Lower lobe of right lung (tissue), 2 donors: ENCODE results near the gene PCDH12. TPM values are rescaled to one million over a fixed set of nuclear protein-coding genes. Genes with fewer than 3 reads are reported as not detected.

Experiments used
- ATAC-seq, 2 donors: fragments of 200-7000 bp; cut with Tn5 transposase; one replicate each; pipeline ENCODE4 v1.9.1; 2020 to 2022; ENCODE audit warnings: mild to moderate bottlenecking in 2 of 2, moderate library complexity in 2 of 2
- DNase-seq: peaks from one replicate; pipeline ENCODE4 v3.0.0-alpha.2; 2020
- H3K27ac ChIP-seq: fragments of 200-600 bp; one replicate; pipeline ENCODE4 v1.8.0; 2022
- H3K27me3 ChIP-seq: fragments of 200-600 bp; one replicate; pipeline ENCODE4 v1.8.0; 2022; ENCODE audit warnings: low read depth
- H3K36me3 ChIP-seq: fragments of 200-600 bp; one replicate; pipeline ENCODE4 v1.8.0; 2022; ENCODE audit warnings: mild to moderate bottlenecking
- H3K4me1 ChIP-seq: fragments of 200-600 bp; one replicate; pipeline ENCODE4 v1.8.0; 2022
- H3K4me3 ChIP-seq: fragments of 200-600 bp; one replicate; pipeline ENCODE4 v1.8.0; 2022; ENCODE audit warnings: mild to moderate bottlenecking
- H3K9me3 ChIP-seq: fragments of 200-600 bp; one replicate; pipeline ENCODE4 v1.8.0; 2022
- intact Hi-C: fragments of 100-400 bp; cut with DNase I; formaldehyde crosslinking; loops from one replicate; pipeline ENCODE4 v1.11.0; 2022
- total RNA-seq: library from RNA; stranded (reverse); fragmentation: NEBNext Ultra II Directional; extraction: Animal tissue kit (Norgen Biotek cat#: 25700); gene quantifications from one replicate; pipeline ENCODE4 v1.2.1, GENCODE V29; 2021
- TF ChIP-seq, protein P1 (sequence below): fragments of 200-600 bp; IDR thresholded peaks from one replicate; pipeline ENCODE4 v1.8.0; 2022; ENCODE audit warnings: antibody characterized with exemption, mild to moderate bottlenecking
- donor health status: DM: no; HTN: yes; CAD: no; lungs with severe emphysema.

PCDH12 gene
- total RNA-seq, 1 donor from 2014 or later: 14.9 TPM

DNA sequence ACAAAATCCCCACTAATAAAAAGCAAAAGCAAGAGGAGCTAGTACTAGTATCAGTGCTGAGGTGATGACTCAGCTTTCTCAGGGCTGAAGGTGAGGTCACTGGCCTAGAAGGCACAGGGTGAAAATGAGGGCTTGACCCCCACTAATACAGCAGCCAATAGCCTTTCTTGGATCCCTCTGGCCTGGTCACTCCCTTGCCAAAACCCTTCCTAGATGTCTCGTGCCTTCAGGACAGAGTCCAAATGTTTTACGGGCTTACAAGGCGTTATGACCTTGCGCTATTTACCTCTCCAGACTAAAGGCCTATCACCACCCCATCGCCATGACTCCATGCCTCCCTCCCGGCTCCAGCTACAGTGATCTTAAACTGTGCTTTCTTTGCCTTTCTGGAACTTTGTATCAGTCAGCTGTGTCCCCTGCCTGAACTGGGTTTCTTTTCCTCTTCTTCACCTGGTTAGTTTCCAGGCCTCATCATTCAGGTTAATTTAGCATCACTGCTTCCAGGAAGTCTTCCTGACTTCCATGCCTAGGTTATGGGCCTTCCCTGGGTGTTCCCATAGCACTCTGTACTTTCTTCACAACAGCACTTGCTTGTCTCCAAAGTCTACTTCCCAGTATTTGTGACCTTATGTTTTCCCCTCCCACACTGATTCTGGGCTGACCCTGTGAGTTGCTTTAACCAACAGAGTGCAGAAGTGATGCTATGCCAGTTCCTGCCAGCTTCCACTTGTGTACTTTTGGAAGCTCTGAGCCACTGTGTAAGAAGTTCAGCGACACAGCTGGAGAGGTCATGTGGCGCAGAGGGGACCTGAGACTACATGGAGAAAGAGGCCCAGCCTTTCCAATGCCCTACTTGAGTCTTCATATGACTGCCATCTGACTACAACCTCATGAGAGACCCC, 38.5 kb downstream of the PCDH12 start:
- Histone ChIP-seq H3K27me3 (no peaks in the 10 kb centered on the region), H3K9me3 (no peaks in the 10 kb centered on the region), H3K27ac (no peak overlapping the region), H3K36me3 (no peaks in the 10 kb centered on the region), H3K4me1 (peaks cover 11% of the 10 kb centered on the region), H3K4me3 (no peak overlapping the region)
- TF ChIP-seq, protein P1, sequence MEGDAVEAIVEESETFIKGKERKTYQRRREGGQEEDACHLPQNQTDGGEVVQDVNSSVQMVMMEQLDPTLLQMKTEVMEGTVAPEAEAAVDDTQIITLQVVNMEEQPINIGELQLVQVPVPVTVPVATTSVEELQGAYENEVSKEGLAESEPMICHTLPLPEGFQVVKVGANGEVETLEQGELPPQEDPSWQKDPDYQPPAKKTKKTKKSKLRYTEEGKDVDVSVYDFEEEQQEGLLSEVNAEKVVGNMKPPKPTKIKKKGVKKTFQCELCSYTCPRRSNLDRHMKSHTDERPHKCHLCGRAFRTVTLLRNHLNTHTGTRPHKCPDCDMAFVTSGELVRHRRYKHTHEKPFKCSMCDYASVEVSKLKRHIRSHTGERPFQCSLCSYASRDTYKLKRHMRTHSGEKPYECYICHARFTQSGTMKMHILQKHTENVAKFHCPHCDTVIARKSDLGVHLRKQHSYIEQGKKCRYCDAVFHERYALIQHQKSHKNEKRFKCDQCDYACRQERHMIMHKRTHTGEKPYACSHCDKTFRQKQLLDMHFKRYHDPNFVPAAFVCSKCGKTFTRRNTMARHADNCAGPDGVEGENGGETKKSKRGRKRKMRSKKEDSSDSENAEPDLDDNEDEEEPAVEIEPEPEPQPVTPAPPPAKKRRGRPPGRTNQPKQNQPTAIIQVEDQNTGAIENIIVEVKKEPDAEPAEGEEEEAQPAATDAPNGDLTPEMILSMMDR: no peak
- intact Hi-C loops: no loop called here
- ATAC-seq: no peak
- DNase-seq: no peak

DNA sequence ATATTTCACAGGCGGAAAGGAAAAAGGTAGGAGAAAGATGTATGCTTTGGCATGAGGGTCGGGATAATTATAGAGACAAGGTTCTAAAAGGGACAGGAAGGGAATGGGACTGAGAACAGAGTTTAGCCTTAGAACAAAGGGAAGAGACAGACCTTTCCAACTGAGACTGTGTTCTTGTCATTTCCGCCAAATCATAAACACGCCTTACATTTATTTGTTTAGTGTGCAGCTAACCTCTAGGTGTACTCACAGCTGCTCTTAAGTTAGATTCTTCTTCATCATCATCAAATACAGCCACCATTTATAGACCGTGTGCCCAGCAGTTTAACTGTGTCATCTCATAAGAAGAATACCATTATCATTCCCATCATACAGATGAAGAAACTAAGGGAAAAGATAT, 40.2 kb downstream of the PCDH12 start:
- H3K9me3 ChIP-seq: no peaks in the 10 kb centered on the region
- intact Hi-C loops: no loop called here
- H3K36me3 ChIP-seq: no peaks in the 10 kb centered on the region
- no peak overlapping the region for H3K4me3 ChIP-seq
- peaks cover 14% of the 10 kb centered on the region for H3K27me3 ChIP-seq
- ATAC-seq: no peak
- peaks cover 9% of the 10 kb centered on the region for H3K4me1 ChIP-seq
- TF ChIP-seq, protein P1: no peak
- no peak overlapping the region for H3K27ac ChIP-seq
- no peak for DNase-seq

DNA sequence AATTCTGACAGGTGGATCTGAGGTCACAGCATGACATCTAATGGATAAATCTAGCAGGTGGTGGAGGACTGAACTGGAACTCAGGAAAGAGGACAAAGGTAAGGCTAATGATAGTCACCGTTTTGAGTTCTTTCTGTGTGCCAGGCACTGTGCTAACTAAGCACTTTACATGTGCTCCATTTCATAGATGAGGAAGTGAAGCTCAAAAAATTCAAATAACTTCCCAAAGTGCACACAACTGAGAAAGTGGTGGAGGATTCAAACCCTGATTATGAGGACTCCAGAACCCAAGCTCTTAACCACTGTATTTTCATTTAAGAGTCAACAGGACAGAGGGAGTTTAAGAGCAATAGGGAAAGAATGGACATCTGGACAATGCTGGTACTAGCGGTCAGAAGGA, 41.5 kb downstream of the PCDH12 start:
- DNase-seq (no peak), ATAC-seq (no peak)
- intact Hi-C loops: no loop called here
- TF ChIP-seq, protein P1: no peak
- no peaks in the 10 kb centered on the region for H3K9me3 ChIP-seq
- H3K4me3 ChIP-seq: no peak overlapping the region
- peaks cover 16% of the 10 kb centered on the region for H3K27me3 ChIP-seq
- no peak overlapping the region for H3K27ac ChIP-seq
- peaks cover 7% of the 10 kb centered on the region for H3K4me1 ChIP-seq
- no peaks in the 10 kb centered on the region for H3K36me3 ChIP-seq

DNA sequence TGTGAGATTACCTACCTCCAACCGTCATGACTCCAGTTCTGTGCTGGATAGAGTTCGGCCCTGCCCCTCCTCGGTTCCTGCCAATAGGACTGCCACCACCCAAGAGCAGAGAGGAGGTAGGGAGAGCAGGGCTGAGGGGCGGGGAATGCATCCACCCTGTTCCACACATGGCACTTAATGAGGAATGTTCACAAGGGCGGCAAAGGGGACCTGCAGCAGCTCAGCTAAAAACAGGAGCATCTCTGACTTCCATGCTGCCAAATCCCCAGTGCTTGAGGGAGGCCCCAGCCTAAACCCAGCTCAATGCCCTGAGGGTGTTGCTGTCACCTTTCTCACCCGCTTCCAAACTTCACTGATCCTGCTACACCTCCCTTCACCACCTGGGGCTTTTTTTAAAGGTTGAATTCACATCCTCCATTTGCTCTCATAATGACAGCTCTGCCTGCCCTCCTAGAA, 42.1 kb downstream of the PCDH12 start:
- DNase-seq: no peak
- intact Hi-C loops: no loop called here

DNA sequence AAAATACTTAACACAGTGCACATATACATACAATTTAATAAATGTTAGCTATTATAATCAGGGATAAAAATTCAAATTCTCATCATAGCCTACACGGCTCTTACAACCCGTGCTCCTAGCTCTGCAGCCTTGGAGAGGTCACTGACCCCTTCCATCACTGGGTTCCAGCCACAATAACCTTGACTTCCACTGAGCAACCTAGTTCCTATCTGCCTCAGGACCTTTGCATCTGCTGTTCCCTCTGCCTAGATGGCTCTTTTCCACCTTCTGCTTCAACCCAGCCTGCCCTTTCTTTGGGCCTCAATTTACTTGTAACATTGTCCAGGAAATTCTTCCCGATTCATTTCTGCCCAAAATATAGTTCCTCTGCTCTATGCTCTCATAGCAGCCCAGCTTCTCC, 43.2 kb downstream of the PCDH12 start:
- Histone ChIP-seq H3K4me1 (peaks cover 7% of the 10 kb centered on the region), H3K27me3 (peaks cover 16% of the 10 kb centered on the region), H3K9me3 (no peaks in the 10 kb centered on the region), H3K36me3 (no peaks in the 10 kb centered on the region), H3K4me3 (no peak overlapping the region), H3K27ac (no peak overlapping the region)
- TF ChIP-seq, protein P1: no peak
- DNase-seq (no peak), ATAC-seq (no peak)
- intact Hi-C loops: no loop called here

More for the DNA sequence above, 42.1 kb downstream of the PCDH12 start:
- no peaks in the 10 kb centered on the region for H3K36me3 ChIP-seq
- no peak for ATAC-seq
- TF ChIP-seq, protein P1: no peak
- H3K27me3 ChIP-seq: peaks cover 16% of the 10 kb centered on the region
- H3K9me3 ChIP-seq: no peaks in the 10 kb centered on the region
- no peak overlapping the region for H3K27ac ChIP-seq
- H3K4me3 ChIP-seq: no peak overlapping the region
- H3K4me1 ChIP-seq: peaks cover 7% of the 10 kb centered on the region
